NCI-H1930 (cell line): ENCODE results near the gene MAD1L1.

Experiments
- DNase-seq, 2 experiments: peaks; one replicate each; lab custom pipeline; 2025; lab: John Stamatoyannopoulos, UW

MAD1L1 gene

DNA sequence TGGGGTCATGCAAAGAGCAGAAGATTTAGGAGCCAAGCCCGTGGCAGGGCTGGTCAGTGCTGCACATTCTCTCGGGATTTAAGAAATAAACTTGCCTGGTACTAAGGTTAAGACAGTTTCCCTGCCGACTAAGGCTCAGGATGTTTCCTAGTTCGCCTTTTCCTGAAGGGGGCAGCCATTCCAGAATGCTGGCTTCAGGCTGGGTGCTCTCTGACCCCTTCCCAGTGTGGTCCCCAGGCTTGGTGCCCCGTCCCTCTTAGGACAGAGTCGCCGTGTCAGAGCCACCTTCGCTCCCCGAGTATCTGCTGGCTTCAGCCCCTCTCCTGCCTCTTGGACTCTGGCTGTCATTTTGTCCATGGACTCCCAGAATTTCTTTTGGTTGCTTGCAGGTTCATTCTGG, 445.5 kb downstream of the MAD1L1 start:
- no peak for DNase-seq

DNA sequence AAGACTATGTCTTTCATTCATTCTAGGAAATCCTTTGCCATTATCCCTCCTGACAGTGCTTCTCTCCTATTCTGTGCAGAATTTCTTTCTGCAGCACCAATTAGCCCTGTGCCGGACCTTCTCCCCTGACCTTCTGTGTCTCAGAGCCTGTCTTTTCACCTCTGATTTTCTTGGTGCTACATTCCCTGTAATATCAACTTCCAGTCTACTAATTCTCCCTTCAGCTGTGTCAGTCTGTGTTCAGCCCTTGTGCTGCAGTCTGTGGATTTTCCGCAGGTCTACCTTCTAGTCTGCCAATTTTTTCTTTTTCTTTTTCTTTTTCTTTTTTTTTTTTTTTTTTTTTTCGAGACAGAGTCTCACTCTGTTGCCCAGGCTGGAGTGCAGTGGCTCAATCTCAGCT, 446.9 kb downstream of the MAD1L1 start:
- DNase-seq: no peak

DNA sequence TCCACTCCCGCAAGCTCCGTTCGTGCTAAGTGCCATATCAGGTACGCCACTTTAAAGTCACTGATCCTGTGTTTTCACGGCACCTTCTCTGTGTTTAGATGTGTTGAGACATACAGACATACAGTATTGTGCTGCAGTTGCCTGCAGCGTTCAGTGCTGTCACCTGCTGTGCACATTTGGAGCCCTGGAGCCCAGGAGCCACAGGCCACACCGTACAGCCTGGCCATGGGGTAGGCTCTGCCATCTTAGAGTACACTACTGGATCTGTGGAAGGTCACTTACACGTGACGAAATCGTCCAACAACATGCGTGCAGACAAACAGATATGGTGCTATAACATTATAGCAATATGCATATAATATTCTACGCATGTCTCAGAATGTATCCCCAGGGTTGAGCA, 451.4 kb downstream of the MAD1L1 start:
- DNase-seq: no peak

DNA sequence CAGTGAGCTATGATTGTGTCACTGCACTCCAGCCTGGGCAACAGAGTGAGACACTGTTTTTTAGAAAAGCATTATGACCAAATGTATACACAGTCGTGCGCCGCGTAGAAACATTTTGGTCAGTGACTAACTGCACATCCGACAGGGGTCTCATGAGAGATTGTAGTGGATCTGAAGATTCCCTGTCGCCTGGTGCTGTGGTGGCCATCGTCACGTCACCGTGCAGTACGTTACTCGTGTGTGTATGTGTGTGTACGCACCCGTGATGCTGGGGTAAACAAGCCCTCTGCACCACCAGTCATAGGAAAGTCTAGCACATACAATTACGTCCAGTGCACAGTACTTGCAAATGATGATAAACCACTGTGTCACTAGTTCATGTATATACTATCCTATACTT, 453.3 kb downstream of the MAD1L1 start:
- DNase-seq: no peak

DNA sequence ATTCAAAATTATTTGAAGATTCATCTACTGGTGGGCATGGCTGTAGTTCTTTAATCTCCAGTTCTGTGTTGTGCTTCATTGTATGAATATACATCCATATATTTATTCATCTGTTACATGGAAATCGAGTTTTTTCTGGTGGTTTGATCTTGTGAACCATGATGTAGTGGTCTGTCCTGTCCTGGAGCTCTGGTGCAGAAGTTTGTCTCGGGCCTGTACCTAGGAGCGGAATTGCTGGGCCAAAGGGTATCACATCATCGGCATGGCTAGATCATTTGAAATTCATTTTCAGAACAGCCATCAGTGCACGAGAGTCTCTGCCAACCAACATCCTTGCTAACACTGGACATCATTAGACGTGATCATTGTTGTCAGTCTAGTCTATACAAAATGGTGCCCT, 455.6 kb downstream of the MAD1L1 start:
- DNase-seq: no peak

DNA sequence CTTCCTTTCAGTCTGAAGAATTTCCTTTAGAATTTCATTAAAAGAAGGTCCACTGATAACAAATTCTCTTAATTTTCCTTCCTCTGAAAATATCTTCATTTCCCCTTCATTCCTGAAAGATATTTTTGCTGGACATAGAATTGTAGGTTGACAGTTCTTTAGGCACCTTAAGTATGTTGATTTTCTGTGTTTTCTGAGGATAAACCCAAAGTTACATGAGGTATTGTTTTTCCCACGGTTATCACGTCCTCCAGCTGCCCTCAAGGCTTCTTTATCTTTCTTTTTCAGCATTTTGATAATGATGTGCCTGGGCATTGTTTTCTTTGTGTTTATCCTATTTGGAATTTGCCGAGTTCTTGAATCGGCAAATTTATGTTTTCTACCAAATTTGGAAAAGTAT, 457.4 kb downstream of the MAD1L1 start:
- DNase-seq: no peak

DNA sequence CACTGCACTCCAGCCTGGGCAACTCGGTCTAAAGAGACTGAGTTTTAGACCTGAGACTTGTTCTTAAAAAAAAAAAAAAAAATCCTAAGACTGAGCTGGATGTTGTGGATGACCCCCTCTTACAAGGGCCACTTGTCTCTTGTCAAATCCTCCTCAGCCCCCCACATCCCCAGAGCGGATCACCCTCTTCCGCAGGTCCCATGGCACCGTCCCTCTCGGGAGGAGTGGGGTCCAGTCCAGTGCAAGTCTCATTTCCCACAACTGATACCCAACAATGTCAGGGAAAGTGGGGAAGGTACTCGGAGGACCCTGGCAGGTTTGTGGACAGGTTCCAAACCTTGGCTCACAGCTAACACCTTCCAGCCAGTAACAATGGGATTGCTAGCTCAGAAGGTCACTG, 462.4 kb downstream of the MAD1L1 start:
- DNase-seq: no peak

DNA sequence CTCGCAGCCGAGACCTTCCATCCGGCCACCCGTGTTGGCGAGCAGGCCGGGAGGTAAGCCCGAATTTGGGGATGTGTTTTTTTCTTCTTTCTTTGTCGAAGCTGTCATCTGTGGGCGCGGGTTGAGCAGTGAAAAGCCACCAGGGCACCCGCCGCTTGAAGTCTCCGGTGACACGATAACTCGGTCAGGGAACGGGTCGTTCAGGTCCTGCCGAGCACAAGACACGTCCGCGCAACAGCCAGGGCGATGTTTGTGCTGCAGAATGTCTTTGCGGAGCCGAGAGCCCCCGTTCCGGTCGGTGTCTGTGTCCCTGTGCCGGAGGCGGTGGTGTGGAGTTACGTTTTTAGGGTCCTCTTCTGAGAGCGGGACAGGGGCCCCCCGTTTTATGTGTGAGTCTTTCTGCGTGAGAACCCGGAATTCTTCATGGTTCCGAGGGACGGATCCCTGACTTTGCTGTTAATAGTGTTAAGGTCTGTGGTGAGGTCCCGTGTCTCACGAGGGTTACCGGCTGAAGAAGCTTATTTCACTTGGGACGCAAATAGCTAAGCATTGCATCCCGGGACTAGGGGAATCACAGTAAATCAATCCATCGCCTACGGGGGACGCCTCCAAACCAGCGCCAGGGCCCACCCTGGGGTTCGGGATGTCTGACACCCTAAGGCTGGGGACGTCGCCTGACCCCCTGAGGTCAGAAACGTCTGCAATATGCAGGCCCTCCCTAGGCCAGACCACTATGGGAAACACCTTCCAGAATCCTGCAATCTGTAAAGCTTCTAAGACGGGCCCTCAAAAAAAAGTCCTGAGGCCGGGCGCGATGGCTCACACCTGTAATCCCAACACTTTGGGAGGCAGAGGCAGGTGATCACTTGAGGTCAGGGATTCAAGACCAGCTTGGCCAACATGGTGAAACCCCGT, 463.2 kb downstream of the MAD1L1 start:
- DNase-seq: no peak

DNA sequence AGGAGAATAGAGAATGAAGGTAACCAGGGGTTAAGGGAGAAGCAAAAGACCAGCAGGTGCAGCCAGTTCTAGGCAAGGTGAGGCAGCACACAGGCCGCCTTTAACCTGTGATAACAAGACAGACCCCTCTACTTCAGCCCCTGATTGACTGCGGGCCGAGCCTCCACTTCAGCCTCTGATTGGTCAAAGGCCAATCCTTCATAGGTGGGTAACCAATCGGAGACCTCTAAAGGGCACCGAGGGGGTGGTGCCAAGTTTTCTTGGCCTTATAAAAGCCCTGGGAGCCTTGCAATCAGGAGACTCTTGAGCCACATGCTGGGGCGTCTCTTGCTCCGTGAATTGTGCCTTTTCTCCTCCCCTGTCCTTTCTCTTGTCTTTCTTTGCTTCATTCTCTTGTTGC, 463.9 kb downstream of the MAD1L1 start:
- DNase-seq: no peak

DNA sequence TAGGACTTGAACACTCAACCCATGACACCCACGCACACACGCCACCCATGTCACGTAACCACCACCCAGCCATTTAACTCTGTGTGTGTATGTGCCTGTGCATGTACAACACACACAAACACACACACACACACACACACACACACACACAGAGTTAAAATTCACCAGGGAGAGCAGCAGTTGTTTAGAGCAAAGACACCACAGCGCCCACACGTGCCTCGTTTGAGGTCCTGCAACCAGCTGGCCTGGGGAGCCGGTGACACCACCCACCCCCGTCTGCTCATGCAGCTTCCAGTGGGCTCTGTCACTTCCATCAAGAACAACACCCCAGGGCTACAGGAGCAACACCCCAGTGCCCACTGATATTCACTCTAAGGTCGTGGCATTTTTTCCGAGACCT, 465.2 kb downstream of the MAD1L1 start:
- no peak for DNase-seq
